HG03280 (cell line): Measurements from ENCODE around the gene DYNLT4.
"Not testable (repeated sequence)": the region's sequence is repeated elsewhere in the genome, so short reads cannot be mapped to it uniquely, and the experiment has no call there.

ENCODE experiments used
- ATAC-seq: cut with Tn5 transposase; IDR thresholded peaks from one replicate; pipeline ENCODE4 v1.9.1; 2021; ENCODE audit warnings: mild to moderate bottlenecking, moderate library complexity; ENCODE audit not compliant: unreplicated experiment

DYNLT4 gene

GRCh38 chr1:44810762-44811105 lies 3.6 kb upstream of the DYNLT4 start:
- ATAC-seq: not testable (repeated sequence)

GRCh38 chr1:44810101-44810761 lies 3.1 kb upstream of the DYNLT4 start:
- no peak for ATAC-seq

- peak; percentile 46 for ATAC-seq
Observed at GRCh38 chr1:44808938-44809917, 2.1 kb upstream of the DYNLT4 start.

DNA sequence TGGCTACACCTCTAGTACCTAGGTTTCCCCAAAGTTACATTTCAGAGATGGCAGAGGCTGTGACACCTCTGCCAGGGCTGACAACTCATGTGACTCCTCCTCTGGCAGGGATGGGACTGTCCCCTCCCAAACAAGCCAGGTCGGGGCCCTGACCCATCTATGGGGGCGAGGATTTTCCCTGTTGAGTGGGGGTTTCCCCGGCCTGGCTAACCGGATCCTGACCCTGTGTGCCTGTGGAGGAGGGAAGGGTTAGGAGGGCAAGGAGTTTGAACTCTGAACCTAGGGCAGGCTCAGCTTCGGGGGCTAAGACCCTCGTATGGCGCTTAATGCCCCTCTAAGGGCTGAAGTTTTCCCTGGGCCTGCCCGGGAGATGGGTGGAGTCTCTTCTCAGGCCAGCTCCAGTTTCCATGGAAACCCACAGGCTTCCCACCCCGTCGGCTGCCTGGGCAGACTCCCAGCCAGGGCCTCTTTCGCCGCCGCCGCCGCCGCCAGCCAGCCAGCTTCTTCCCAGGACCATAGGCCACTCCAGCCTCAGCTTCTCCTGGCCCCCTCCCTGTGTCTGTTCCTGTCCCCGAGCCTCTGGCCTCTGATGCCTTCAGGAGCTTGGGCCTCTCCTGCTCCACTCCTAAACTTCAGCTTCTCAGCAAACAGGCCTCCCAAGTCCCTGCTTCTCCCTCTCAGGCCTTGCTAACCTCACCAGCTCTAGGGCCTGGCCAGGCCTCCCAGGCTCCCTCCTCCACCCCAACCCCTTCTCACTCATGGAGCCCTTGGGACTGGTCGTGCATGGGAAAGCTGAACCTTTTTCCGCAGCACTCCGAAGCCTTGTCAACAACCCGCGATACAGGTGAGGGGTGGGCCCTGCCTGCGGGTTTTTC lies 1.1 kb upstream of the DYNLT4 start, which contains the start of gene BTBD19:
Gene BTBD19 (plus strand): TSS at position 461 of the 875 bp plus-strand sequence. CDS start 298 bp downstream, at position 759.
- ATAC-seq: peak; percentile 20

GRCh38 chr1:44807364-44808062 lies 362 bp upstream of the DYNLT4 start:
- ATAC-seq: peak; percentile 42

DNA sequence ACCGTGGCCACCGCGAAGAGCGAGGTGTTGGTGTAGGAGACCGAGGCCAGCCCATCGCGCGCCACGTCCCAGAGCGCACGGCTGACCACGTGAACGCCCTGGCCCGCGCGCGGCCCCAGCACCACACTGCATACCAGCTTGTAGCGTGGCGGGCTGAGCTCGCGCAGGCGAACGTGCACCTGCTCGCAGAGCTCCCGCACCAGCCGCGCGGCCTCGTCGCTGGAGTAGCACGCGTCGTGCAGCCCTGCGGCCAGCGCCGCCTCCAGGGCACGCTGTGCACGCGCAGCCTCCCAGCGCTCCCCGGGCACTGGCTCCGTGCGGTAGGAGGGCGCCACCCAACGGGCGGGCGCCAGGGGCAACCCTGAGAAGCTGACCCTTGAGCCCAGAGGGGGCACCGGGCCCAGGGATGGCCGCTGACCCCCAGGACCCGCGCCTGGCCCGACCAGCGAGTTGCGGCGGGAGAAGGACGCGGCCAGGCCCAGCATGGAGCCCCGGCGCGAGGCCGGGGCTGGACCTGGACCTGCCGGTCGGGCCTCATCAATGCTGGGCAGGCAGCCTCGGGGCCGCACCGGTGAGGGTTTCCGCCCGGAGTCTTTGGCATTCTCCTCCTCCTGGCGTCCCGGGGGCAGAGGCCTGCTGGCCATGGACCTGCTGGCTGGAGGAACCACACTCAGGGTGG lies 987 bp downstream of the DYNLT4 start:
- no peak for ATAC-seq

DNA sequence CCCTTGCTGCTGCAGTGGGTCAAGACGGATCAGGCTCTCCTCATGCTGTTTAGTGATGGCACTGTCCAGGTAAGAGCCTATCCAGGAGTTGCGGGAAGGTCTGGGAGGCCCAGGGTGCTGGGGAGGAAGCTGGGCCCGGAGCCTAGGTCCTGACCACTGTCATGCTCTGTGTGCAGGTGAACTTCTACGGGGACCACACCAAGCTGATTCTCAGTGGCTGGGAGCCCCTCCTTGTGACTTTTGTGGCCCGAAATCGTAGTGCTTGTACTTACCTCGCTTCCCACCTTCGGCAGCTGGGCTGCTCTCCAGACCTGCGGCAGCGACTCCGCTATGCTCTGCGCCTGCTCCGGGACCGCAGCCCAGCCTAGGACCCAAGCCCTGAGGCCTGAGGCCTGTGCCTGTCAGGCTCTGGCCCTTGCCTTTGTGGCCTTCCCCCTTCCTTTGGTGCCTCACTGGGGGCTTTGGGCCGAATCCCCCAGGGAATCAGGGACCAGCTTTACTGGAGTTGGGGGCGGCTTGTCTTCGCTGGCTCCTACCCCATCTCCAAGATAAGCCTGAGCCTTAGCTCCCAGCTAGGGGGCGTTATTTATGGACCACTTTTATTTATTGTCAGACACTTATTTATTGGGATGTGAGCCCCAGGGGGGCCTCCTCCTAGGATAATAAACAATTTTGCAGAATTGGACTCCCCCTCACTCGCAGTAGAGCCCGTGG lies 1.7 kb downstream of the DYNLT4 start:
- ATAC-seq: no peak

DNA sequence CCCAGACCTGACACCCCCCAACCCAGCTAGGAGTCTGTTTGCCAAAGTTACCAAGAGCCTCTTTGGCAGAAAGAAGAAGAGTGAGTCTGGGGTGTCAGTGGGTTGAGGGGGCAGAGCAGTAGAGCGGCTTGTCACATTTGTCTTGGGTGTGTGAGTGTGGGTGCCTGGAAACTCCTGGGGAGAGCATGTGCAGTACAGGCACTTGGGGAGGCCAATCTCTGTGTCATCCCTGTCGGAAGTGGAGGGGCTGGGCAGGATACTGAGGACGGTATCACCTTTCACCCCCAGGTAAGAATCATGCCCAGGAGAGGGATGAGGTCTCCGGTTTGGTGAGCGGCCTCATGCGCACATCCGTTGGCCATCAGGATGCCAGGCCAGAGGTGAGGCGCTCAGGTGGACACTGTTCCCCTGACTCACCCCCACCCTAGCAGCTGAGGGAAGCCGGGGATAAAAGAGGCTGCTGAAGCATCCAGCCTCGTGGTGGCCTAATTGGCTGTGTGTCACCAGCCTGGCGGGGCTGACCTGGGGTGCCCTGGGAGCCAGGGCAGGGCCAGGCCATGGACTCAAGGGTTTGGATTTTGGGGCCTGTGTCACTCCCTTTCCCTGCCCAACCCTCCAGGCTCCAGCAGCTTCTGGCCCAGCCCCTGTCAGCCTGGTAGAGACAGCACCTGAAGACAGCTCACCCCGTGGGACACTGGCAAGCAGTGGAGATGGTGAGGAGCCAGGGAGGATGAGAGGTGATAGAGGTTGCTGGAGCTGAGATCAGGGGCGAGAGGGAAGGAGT lies 3.6 kb downstream of the DYNLT4 start:
- no peak for ATAC-seq

- no peak for ATAC-seq
Observed at GRCh38 chr1:44803062-44803311, 4.2 kb downstream of the DYNLT4 start.

GRCh38 chr1:44802306-44803061 lies 4.7 kb downstream of the DYNLT4 start:
- no peak for ATAC-seq

GRCh38 chr1:44801491-44802305 lies 5.5 kb downstream of the DYNLT4 start:
- no peak for ATAC-seq

- peak; percentile 82 for ATAC-seq
Observed at GRCh38 chr1:44799770-44800584, 7.2 kb downstream of the DYNLT4 start, which contains the start of gene PLK3. TSS of gene PLK3 (plus strand) at chr1:44800377. CDS start at chr1:44800464, 87 bp downstream.

GRCh38 chr1:44798481-44799365 lies 8.4 kb downstream of the DYNLT4 start:
- no peak for ATAC-seq

DNA sequence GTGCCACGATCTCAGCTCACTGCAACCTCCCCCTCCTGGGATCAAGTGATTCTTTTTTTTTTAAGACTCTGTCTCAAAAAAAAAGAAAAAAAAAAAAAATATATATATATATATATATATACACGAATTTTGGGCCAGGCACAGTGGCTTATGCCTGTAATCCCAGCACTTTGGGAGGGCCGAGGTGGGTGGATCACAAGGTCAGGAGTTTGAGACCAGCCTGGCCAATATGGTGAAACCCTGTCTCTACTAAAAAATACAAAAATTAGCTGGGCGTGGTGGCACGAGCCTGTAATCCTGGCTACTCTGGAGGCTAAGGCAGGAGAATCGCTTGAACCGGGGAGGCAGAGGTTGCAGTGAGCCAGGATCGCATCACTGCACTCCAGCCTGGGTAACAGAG lies 9.3 kb downstream of the DYNLT4 start:
- not testable (repeated sequence) for ATAC-seq
